Cardiac fibroblast (primary cell): ENCODE data around the gene CENPC.
A peak's percentile ranks its signal among the peaks of the same experiment; 100 is the strongest.
"Not testable (repeated sequence)": the region's sequence is repeated elsewhere in the genome, so short reads cannot be mapped to it uniquely, and the experiment has no call there.

Source experiments
- DNase-seq, 2 donors: peaks; one replicate each; pipeline versions ENCODE4 v3.0.0 to v3.0.0-alpha.2; 2010; ENCODE audit warnings: low read depth in 2 of 2
- H3K4me3 ChIP-seq, 2 donors: replicated peaks in 1 of 2; 1 replicate in 1 of 2; 2 replicates in 1 of 2; pipeline ENCODE4 v1.5.1; 2011; ENCODE audit warnings: low read depth in 2 of 2, low read length in 2 of 2, mild to moderate bottlenecking in 2 of 2, moderate library complexity in 1 of 2
- TF ChIP-seq, protein P1 (sequence below): IDR thresholded peaks from one replicate; pipeline ENCODE4 v1.5.1; 2011; ENCODE audit warnings: low read depth, mild to moderate bottlenecking, low read length, inconsistent platforms

CENPC gene

DNA sequence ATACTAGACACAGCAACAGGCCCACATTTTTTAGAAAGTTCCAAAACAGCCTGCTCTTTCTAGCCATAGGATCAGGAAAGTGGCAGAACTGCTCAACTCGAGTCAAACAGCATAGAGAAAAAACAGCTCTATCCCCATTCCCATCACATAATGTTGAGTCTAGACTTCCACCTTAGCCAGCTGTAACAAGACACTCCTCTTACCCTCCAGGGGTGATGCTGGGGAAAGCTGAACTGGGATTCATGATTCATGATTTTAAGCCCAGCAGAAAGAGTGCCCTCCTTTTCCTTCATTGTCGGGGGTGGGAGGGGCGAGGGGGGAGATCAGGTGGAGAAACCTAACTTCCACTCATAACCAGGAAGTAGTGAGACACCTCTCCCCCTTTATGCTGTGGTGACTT, 86.1 kb downstream of the CENPC start:
- peak in 1 of 2 donors; percentile 25 for DNase-seq
- TF ChIP-seq, protein P1, sequence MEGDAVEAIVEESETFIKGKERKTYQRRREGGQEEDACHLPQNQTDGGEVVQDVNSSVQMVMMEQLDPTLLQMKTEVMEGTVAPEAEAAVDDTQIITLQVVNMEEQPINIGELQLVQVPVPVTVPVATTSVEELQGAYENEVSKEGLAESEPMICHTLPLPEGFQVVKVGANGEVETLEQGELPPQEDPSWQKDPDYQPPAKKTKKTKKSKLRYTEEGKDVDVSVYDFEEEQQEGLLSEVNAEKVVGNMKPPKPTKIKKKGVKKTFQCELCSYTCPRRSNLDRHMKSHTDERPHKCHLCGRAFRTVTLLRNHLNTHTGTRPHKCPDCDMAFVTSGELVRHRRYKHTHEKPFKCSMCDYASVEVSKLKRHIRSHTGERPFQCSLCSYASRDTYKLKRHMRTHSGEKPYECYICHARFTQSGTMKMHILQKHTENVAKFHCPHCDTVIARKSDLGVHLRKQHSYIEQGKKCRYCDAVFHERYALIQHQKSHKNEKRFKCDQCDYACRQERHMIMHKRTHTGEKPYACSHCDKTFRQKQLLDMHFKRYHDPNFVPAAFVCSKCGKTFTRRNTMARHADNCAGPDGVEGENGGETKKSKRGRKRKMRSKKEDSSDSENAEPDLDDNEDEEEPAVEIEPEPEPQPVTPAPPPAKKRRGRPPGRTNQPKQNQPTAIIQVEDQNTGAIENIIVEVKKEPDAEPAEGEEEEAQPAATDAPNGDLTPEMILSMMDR, result no peak
- no peak overlapping the region for H3K4me3 ChIP-seq

DNA sequence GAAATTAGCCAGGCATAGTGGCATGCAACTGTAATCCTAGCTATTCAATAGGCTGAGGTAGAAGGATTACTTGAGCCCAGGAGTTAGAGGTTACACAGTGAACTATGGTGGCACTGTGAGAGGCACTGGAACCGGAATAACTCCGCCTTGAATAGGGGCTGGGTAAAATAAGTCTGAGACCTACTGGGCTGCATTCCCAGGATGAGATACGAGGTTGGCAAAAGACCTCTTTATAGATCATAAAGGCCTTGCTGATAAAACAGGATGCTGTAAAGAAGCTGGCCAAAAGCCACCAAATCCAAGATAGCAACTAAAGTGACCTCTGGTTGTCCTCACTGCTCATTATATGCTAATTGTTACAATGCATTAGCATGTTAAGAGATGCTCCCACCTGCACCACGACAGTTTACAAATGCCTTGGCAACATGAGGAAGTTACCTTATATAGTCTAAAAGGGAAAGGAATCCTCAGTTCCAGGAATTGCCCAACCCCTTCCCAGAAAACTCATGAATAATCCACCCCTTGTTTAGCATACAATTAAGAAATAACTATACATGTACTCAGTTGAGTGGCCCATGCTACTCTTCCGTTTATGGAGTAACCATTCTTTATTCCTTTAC, 88.6 kb downstream of the CENPC start:
- TF ChIP-seq, protein P1, result no peak
- H3K4me3 ChIP-seq, result no peak overlapping the region
- DNase-seq, result peak; percentile 9 to 14

- not testable (repeated sequence) for H3K4me3 ChIP-seq, DNase-seq
Observed at GRCh38 chr4:67452846-67453205, 92.5 kb downstream of the CENPC start.

GRCh38 chr4:67452100-67452845, 93.0 kb downstream of the CENPC start:
- H3K4me3 ChIP-seq, result no peak overlapping the region
- peak; percentile 11 to 73 for DNase-seq
- TF ChIP-seq, protein P1, result no peak

GRCh38 chr4:67451464-67451863, 93.8 kb downstream of the CENPC start:
- TF ChIP-seq, protein P1, result no peak
- DNase-seq, result peak in 1 of 2 donors; percentile 32
- no peak overlapping the region for H3K4me3 ChIP-seq

- DNase-seq, result no peak
- TF ChIP-seq, protein P1, result no peak
- H3K4me3 ChIP-seq, result no peak overlapping the region
Observed at GRCh38 chr4:67448621-67449020, 96.7 kb downstream of the CENPC start.

GRCh38 chr4:67447873-67448272, 97.4 kb downstream of the CENPC start:
- TF ChIP-seq, protein P1, result no peak
- no peak overlapping the region for H3K4me3 ChIP-seq
- DNase-seq, result no peak
